HepG2 (cell line): ENCODE data around the gene GLTPD2. TPM values are rescaled to one million over a fixed set of nuclear protein-coding genes. Genes with fewer than 3 reads are reported as not detected.

Source experiments
- ATAC-seq: fragments of 200-7000 bp; cut with Tn5 transposase; 3 replicates; pipeline ENCODE4 v1.9.1; 2020; ENCODE audit warnings: mild to moderate bottlenecking, moderate library complexity
- BruUV-seq: library from RNA; stranded (reverse); fragments of 400-500 nt; replicated peaks from 2 replicates; lab custom pipeline; 2021; lab: Mats Ljungman, UMichigan
- CTCF ChIA-PET: fragments of 300-600 bp; formaldehyde crosslinking; extraction: SDS; loops from one replicate; lab custom pipeline; 2021; ENCODE audit warnings: low total read pairs, inconsistent platforms, low intra/inter-chr PET ratio; lab: Yijun Ruan, JAX
- POLR2A ChIA-PET: fragments of 350-600 bp; sonication (Branson Sonifier 250); formaldehyde crosslinking; loops from one replicate; lab custom pipeline; 2020; ENCODE audit warnings: antibody characterized with exemption, inconsistent platforms; lab: Yijun Ruan, JAX
- DNase-seq: peaks from one replicate; pipeline ENCODE4 v3.0.0-alpha.2; 2015; ENCODE audit warnings: low spot score
- FAIRE-seq: peaks from 3 replicates; lab custom pipeline; 2011; peaks lifted over from hg19 to GRCh38; lab: Jason Lieb, UNC
- H2AFZ ChIP-seq: one replicate; pipeline ENCODE4 v1.6.1; 2011; ENCODE audit warnings: low read length, inconsistent platforms
- H3K27ac ChIP-seq: fragments of 300-600 bp; 3 replicates; pipeline ENCODE4 v1.8.0; 2011; ENCODE audit warnings: mixed run types, mild to moderate bottlenecking, mixed read lengths, low read length, inconsistent platforms; ENCODE audit not compliant: insufficient read depth; ENCODE audit errors: extremely low read length
- H3K27me3 ChIP-seq, 2 experiments: fragments of 200-600 bp in 1 of 2; 2 replicates in 1 of 2; 3 replicates in 1 of 2; pipeline versions ENCODE4 v1.6.0 to v1.8.0; 2011; ENCODE audit warnings: low read length in 2 of 2, mild to moderate bottlenecking in 2 of 2, moderate library complexity in 2 of 2, inconsistent platforms in 1 of 2; ENCODE audit not compliant: insufficient read depth in 2 of 2, control insufficient read depth in 1 of 2
- H3K36me3 ChIP-seq, 2 experiments: fragments of 200-600 bp in 1 of 2; replicated peaks in 1 of 2; 2 replicates in 1 of 2; 3 replicates in 1 of 2; pipeline versions ENCODE4 v1.5.1 to v1.8.0; 2011; ENCODE audit warnings: low read length in 2 of 2, inconsistent platforms in 1 of 2; ENCODE audit not compliant: insufficient read depth in 2 of 2, control insufficient read depth in 1 of 2
- H3K4me1 ChIP-seq: 2 replicates; pipeline ENCODE4 v1.5.1; 2012; ENCODE audit warnings: low read length, inconsistent platforms; ENCODE audit not compliant: insufficient read depth
- H3K4me2 ChIP-seq: 2 replicates; pipeline ENCODE4 v1.6.0; 2011; ENCODE audit warnings: low read depth, low read length, inconsistent platforms
- H3K4me3 ChIP-seq, 3 experiments: fragments of 200-600 bp in 1 of 3; sonication (generic), shearing (Covaris generic) in 1 of 3; replicated peaks in 1 of 3; 2 replicates each; pipeline ENCODE4 v1.5.1; 2011 to 2016; ENCODE audit warnings: low read length in 3 of 3, inconsistent platforms in 2 of 3, low read depth in 2 of 3, mild to moderate bottlenecking in 2 of 3, control low read depth in 1 of 3, mixed read lengths in 1 of 3; ENCODE audit not compliant: insufficient read depth in 1 of 3
- H3K79me2 ChIP-seq: one replicate; pipeline ENCODE4 v1.6.1; 2011; ENCODE audit warnings: low read length, inconsistent platforms; ENCODE audit not compliant: insufficient read depth
- H3K9ac ChIP-seq: 2 replicates; pipeline ENCODE4 v1.6.0; 2011; ENCODE audit warnings: mild to moderate bottlenecking, low read depth, low read length, inconsistent platforms; ENCODE audit not compliant: insufficient read depth
- H3K9me3 ChIP-seq: 2 replicates; pipeline ENCODE4 v1.5.1; 2012; ENCODE audit warnings: mild to moderate bottlenecking, low read length
- H4K20me1 ChIP-seq: 2 replicates; pipeline ENCODE4 v1.6.0; 2011; ENCODE audit warnings: inconsistent platforms, mild to moderate bottlenecking, low read length, moderate library complexity; ENCODE audit not compliant: insufficient read depth
- ELF1 ChIP-seq: sonication (generic); formaldehyde crosslinking; IDR thresholded peaks from 2 replicates; pipeline ENCODE4 v1.4.0; 2020; ENCODE audit warnings: missing genetic modification reagents
- GTF3A ChIP-seq: sonication (generic); formaldehyde crosslinking; conservative IDR thresholded peaks from 2 replicates; pipeline ENCODE4 v1.4.0; 2020; ENCODE audit warnings: mild to moderate bottlenecking, missing genetic modification reagents
- MAFF ChIP-seq: IDR thresholded peaks from 2 replicates; pipeline ENCODE4 v1.6.1; 2011; ENCODE audit warnings: low read depth, low read length, improper control_type of control experiment
- MXD1 ChIP-seq: sonication (generic); formaldehyde crosslinking; IDR thresholded peaks from 2 replicates; pipeline ENCODE4 v1.4.0; 2020; ENCODE audit warnings: mild to moderate bottlenecking, missing genetic modification reagents
- NCOA1 ChIP-seq: sonication (generic); formaldehyde crosslinking; IDR thresholded peaks from 2 replicates; pipeline ENCODE4 v1.9.0; 2021; ENCODE audit warnings: missing genetic modification reagents
- NCOA2 ChIP-seq: sonication (generic); formaldehyde crosslinking; IDR thresholded peaks from 2 replicates; pipeline ENCODE4 v1.8.0; 2022; ENCODE audit warnings: inconsistent platforms
- NFE2L2 ChIP-seq: fragments of 150-350 bp; IDR thresholded peaks from 2 replicates; pipeline ENCODE4 v1.6.1; 2014; ENCODE audit warnings: low read length
- RARA ChIP-seq: IDR thresholded peaks from 2 replicates; pipeline ENCODE4 v1.6.1; 2016; ENCODE audit warnings: missing genetic modification reagents, missing compliant biosample characterization
- SRF ChIP-seq: IDR thresholded peaks from 2 replicates; pipeline ENCODE4 v1.6.1; 2011; ENCODE audit warnings: mild to moderate bottlenecking, low read depth, low read length, moderate library complexity
- SYNCRIP ChIP-seq: fragments of 200-400 bp; formaldehyde crosslinking; IDR thresholded peaks from 2 replicates; pipeline ENCODE4 v1.6.1; 2018; ENCODE audit warnings: mild to moderate bottlenecking, low read depth, low read length; ENCODE audit not compliant: insufficient read depth
- TARDBP ChIP-seq: sonication (generic); formaldehyde crosslinking; IDR thresholded peaks from 2 replicates; pipeline ENCODE4 v1.8.0; 2022; ENCODE audit warnings: mild to moderate bottlenecking, missing genetic modification reagents
- ZBED4 ChIP-seq: sonication (generic); formaldehyde crosslinking; IDR thresholded peaks from 2 replicates; pipeline ENCODE4 v1.4.0; 2020; ENCODE audit warnings: missing genetic modification reagents, borderline replicate concordance
- ZBTB21 ChIP-seq: sonication (generic); formaldehyde crosslinking; IDR thresholded peaks from 2 replicates; pipeline ENCODE4 v1.4.0; 2020; ENCODE audit warnings: missing genetic modification reagents
- ZFYVE20 ChIP-seq: sonication (generic); formaldehyde crosslinking; IDR thresholded peaks from 2 replicates; pipeline ENCODE4 v1.8.0; 2023; ENCODE audit warnings: low read depth, mild to moderate bottlenecking, moderate library complexity, missing genetic modification reagents, borderline replicate concordance
- ZNF124 ChIP-seq: sonication (generic); formaldehyde crosslinking; IDR thresholded peaks from 2 replicates; pipeline ENCODE4 v1.4.0; 2020; ENCODE audit warnings: missing genetic modification reagents
- ZNF251 ChIP-seq: sonication (generic); formaldehyde crosslinking; IDR thresholded peaks from 2 replicates; pipeline ENCODE4 v1.9.0; 2021; ENCODE audit warnings: mild to moderate bottlenecking, missing genetic modification reagents
- ZNF280B ChIP-seq: sonication (generic); formaldehyde crosslinking; IDR thresholded peaks from 2 replicates; pipeline ENCODE4 v1.5.0; 2020; ENCODE audit warnings: missing genetic modification reagents, mild to moderate bottlenecking, borderline replicate concordance
- ZNF703 ChIP-seq: sonication (generic); formaldehyde crosslinking; IDR thresholded peaks from 2 replicates; pipeline ENCODE4 v1.5.1; 2020; ENCODE audit warnings: missing genetic modification reagents, mild to moderate bottlenecking, moderate library complexity, borderline replicate concordance
- ZSCAN9 ChIP-seq: IDR thresholded peaks from 2 replicates; pipeline ENCODE4 v1.6.1; 2016; ENCODE audit warnings: borderline replicate concordance
- WGBS: methylation state at CpG from one replicate; pipeline ENCODE4 v1.1.6; 2017; ENCODE audit warnings: low lambda C conversion rate; 5-methylcytosine and 5-hydroxymethylcytosine counted together
- in situ Hi-C: cut with HindIII; loops from 2 replicates; pipeline ENCODE4 v1.10.0; 2017; ENCODE audit warnings: low pct_unique_long_range_greater_than_20kb; ENCODE audit not compliant: extremely low pct_ligation_motif_present
- intact Hi-C: fragments of 100-400 bp; cut with micrococcal nuclease; formaldehyde crosslinking; loops from one replicate; pipeline ENCODE4 v1.10.0; 2022; ENCODE audit not compliant: unreplicated experiment
- polyA plus RNA-seq, 8 experiments: library from polyadenylated mRNA; depleted of rRNA in 3 of 8; stranded (reverse) in 7 of 8; unstranded in 1 of 8; fragments of >200 nt; fragmentation: Illumina TruSeq in 4 of 8; extraction: Trizol in 4 of 8; gene quantifications; 2 replicates each; pipeline versions ENCODE4 v1.2.1 to v1.2.3, GENCODE V29; 2011 to 2016; ENCODE audit warnings: low read depth in 4 of 8, missing spikeins in 1 of 8, mixed read lengths in 1 of 8; ENCODE audit not compliant: insufficient read depth in 1 of 8
- total RNA-seq, 5 experiments: library from RNA; depleted of rRNA; stranded (reverse); fragments of >200 nt; fragmentation: Illumina TruSeq; extraction: Trizol; gene quantifications; 2 replicates each; pipeline ENCODE4 v1.2.3, GENCODE V29; 2016; ENCODE audit warnings: low read depth in 1 of 5

GLTPD2 gene
- total and polyA plus RNA-seq, 2 of the 13 experiments (the other 11 are each of a cell fraction or from before 2014, with no cell fraction given) = 7.5 to 12.9 TPM

GRCh38 chr17:4800462-4801196, 11.9 kb downstream of the GLTPD2 start (continued):
- TF ChIP-seq ZBED4 (CRISPR knock-in tag) (no peak), MXD1 (CRISPR knock-in tag) (no peak), ZNF124 (no peak), NFE2L2 (no peak), ELF1 (CRISPR knock-in tag) (no peak)
- TF ChIP-seq, all 625 proteins: peak for 0

- in situ Hi-C loops (no loop called here), intact Hi-C loops (no loop called here)
- Histone ChIP-seq H3K9me3 (no peaks in the 10 kb centered on the region), H4K20me1 (no peaks in the 10 kb centered on the region), H3K27ac (no peak within 1 kb of the TSS), H3K4me1 (peaks cover 8% of the 10 kb centered on the region), H3K4me2 (no peak within 1 kb of the TSS), H3K36me3 (peaks cover 8 to 17% of the 10 kb centered on the region in 2 experiments), H3K4me3 (no peak within 1 kb of the TSS), H3K9ac (no peak within 1 kb of the TSS), H3K27me3 (no peaks in the 10 kb centered on the region), H3K79me2 (peaks cover 6% of the 10 kb centered on the region), H2AFZ (no peak within 1 kb of the TSS)
- 82% methylated on average over 9 of the region's 9 CpGs for WGBS
- FAIRE-seq (no peak), DNase-seq (no peak), ATAC-seq (no peak)
- CTCF ChIA-PET = no interaction called here
- no TSS peak for BruUV-seq
- POLR2A ChIA-PET = no interaction called here
- TF ChIP-seq NCOA1 (CRISPR knock-in tag) = no peak
- no peak for TF ChIP-seq ZSCAN9
- no peak for TF ChIP-seq SRF
- no peak for TF ChIP-seq ZNF280B (CRISPR knock-in tag)
- no peak for TF ChIP-seq GTF3A (CRISPR knock-in tag)
- TF ChIP-seq SYNCRIP = no peak
- no peak for TF ChIP-seq ZNF251 (CRISPR knock-in tag)
- no peak for TF ChIP-seq ZBTB21 (CRISPR knock-in tag)
- no peak for TF ChIP-seq TARDBP (CRISPR knock-in tag)
- TF ChIP-seq MAFF = no peak
- no peak for TF ChIP-seq ZNF703 (CRISPR knock-in tag)
- TF ChIP-seq NCOA2 = no peak
- TF ChIP-seq ZFYVE20 = no peak
- TF ChIP-seq RARA (CRISPR knock-in tag) = no peak
Measured at GRCh38 chr17:4802228-4802627, 13.5 kb downstream of the GLTPD2 start, which contains the start of gene C17orf114. TSS of gene C17orf114 (minus strand) at chr17:4802328.
